DOHH2 (cell line): Measurements from ENCODE around the gene TEX51.

Experiments used
- EZH2phosphoT487 ChIP-seq: fragments of 200-600 bp; sonication (generic); IDR thresholded peaks from 2 replicates; pipeline ENCODE4 v1.6.1; 2017; ENCODE audit warnings: borderline replicate concordance, mild to moderate bottlenecking, antibody characterized with exemption, low read length, moderate library complexity, mixed read lengths
- TF ChIP-seq, protein P1 (sequence below): fragments of 200-600 bp; sonication (generic); IDR thresholded peaks from one replicate; pipeline ENCODE4 v1.5.1; 2014; ENCODE audit warnings: antibody characterized with exemption, mild to moderate bottlenecking, low read depth, low read length; ENCODE audit not compliant: poor library complexity, severe bottlenecking

DNA sequence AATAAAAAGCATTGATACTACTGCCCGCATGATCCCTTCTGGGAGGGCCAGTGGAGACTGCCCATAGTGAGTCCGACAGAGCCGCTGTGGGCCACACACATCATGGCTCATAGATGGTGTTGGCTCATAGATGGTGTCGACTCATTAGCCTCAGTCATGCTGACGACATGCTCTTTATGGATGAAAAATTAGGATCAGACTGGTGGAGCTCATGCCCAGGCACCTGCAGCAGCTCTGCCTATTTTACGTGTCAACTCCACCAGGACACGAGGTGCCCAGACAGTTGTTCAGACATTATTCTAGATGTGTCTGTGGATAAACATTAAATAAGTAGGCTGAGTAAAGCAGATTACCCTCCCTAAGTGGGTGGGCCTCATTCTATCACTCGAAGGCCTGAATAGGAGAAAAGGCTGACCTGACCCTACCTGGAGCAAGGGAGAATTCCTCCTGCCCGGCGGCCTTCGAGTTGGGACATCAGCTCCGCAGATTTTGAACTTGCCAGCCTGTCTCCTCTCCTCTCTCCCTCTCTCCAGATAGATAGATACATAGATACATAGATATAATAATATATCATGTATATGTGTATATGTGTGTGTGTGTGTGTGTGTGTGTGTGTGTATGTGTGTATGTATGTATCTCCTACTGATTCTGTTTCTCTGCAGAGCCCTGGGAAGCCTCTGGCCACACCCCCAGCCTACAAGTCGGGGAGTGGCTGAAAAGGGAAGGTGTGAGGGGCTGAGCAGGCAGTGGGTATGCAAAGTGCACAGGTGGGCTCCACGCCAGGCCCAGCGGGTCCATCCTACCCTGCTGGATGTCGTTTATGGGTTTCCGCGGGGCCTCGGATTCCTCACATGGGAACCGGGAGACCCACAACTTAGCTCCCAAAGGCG, 13.6 kb upstream of the TEX51 start:
- TF ChIP-seq, protein P1, sequence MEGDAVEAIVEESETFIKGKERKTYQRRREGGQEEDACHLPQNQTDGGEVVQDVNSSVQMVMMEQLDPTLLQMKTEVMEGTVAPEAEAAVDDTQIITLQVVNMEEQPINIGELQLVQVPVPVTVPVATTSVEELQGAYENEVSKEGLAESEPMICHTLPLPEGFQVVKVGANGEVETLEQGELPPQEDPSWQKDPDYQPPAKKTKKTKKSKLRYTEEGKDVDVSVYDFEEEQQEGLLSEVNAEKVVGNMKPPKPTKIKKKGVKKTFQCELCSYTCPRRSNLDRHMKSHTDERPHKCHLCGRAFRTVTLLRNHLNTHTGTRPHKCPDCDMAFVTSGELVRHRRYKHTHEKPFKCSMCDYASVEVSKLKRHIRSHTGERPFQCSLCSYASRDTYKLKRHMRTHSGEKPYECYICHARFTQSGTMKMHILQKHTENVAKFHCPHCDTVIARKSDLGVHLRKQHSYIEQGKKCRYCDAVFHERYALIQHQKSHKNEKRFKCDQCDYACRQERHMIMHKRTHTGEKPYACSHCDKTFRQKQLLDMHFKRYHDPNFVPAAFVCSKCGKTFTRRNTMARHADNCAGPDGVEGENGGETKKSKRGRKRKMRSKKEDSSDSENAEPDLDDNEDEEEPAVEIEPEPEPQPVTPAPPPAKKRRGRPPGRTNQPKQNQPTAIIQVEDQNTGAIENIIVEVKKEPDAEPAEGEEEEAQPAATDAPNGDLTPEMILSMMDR = no peak
- no peak for TF ChIP-seq EZH2phosphoT487
